Prostate gland (tissue), 2 donors: Measurements from ENCODE around the gene F3.

Source experiments
- POLR2A ChIP-seq: fragments of 450-650 bp; IDR thresholded peaks from one replicate; pipeline ENCODE4 v1.6.1; 2016; ENCODE audit warnings: antibody characterized with exemption, mild to moderate bottlenecking
- TF ChIP-seq, protein P1 (sequence below), 4 experiments: fragments of 200-600 bp in 2 of 4; fragments of 450-650 bp in 2 of 4; sonication (generic) in 2 of 4; IDR thresholded peaks; 1 replicate in 3 of 4; 2 replicates in 1 of 4; pipeline ENCODE4 v1.5.1; 2016 to 2019; ENCODE audit warnings: antibody characterized with exemption in 4 of 4, mild to moderate bottlenecking in 2 of 4, moderate library complexity in 2 of 4

DNA sequence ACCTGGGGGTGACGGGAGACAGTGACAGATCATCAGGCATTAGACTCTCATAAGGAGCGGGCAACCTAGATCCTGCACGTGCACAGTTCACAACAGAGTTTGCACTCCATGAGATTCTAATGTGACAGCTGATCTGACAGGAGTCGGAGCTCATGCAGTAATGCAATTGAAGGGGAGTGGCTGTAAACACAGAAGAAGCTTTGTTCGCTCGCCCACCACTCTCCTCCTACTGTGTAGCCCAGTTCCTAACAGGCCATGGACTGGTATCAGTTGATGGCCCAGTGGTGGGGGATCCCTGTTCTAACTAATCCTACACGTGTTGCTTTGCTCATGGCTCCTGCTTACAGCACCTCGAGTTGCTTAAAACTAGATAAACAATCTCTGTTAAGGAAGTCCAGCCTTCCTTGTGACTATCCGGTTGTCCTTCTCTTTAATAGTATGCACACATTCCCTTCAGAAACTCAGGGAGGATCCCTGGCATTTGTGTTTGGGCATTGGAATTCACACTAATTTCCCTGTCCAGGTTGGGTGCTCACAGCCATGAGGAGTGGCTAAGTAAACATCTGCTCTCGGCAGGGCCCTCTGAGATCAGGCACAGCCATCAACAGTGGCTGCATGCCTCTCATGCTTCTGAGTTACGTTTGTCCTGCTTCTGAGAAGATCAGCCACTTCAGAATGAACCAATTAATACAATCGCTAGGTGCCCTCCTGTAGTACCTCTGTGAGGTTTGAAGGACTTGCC, 21.1 kb upstream of the F3 start:
- TF ChIP-seq POLR2A: no peak
- TF ChIP-seq, protein P1, sequence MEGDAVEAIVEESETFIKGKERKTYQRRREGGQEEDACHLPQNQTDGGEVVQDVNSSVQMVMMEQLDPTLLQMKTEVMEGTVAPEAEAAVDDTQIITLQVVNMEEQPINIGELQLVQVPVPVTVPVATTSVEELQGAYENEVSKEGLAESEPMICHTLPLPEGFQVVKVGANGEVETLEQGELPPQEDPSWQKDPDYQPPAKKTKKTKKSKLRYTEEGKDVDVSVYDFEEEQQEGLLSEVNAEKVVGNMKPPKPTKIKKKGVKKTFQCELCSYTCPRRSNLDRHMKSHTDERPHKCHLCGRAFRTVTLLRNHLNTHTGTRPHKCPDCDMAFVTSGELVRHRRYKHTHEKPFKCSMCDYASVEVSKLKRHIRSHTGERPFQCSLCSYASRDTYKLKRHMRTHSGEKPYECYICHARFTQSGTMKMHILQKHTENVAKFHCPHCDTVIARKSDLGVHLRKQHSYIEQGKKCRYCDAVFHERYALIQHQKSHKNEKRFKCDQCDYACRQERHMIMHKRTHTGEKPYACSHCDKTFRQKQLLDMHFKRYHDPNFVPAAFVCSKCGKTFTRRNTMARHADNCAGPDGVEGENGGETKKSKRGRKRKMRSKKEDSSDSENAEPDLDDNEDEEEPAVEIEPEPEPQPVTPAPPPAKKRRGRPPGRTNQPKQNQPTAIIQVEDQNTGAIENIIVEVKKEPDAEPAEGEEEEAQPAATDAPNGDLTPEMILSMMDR (IDR thresholded peaks at IDR 0.05): no peak
